Natural killer cell treated with Interleukin-12 subunit alpha and Interleukin-12 subunit beta and Interleukin-15 and Interleukin-18, amount 100 ng/mL, for 72 hours (primary cell): ENCODE measurements around the gene KLHL35. TPM values are rescaled to one million over a fixed set of nuclear protein-coding genes. Genes with fewer than 3 reads are reported as not detected.
"Not testable (repeated sequence)": the region's sequence is repeated elsewhere in the genome, so short reads cannot be mapped to it uniquely, and the experiment has no call there.

Source experiments
- ATAC-seq, 2 donors: fragments of 150-1000 bp; cut with Tn5 transposase in 1 of 2; sonication (Bioruptor Pico), chemical (Tn5 transposase) in 1 of 2; 2 replicates each; pipeline ENCODE4 v1.10.0; 2021
- DNase-seq: peaks from one replicate; pipeline ENCODE4 v3.0.0; 2022; ENCODE audit warnings: low spot score
- H3K27ac Mint-ChIP-seq, 2 donors: 1 replicate in 1 of 2; 2 replicates in 1 of 2; pipeline ENCODE4 v1.8.0; 2022; ENCODE audit warnings: mixed read lengths in 2 of 2, mild to moderate bottlenecking in 1 of 2, moderate library complexity in 1 of 2
- H3K27me3 Mint-ChIP-seq, 2 donors: 1 replicate in 1 of 2; 2 replicates in 1 of 2; pipeline ENCODE4 v1.8.0; 2022; ENCODE audit warnings: mixed read lengths in 2 of 2
- H3K36me3 Mint-ChIP-seq: one replicate; pipeline ENCODE4 v1.8.0; 2022; ENCODE audit warnings: mixed read lengths
- H3K4me1 Mint-ChIP-seq, 2 donors: 1 replicate in 1 of 2; 2 replicates in 1 of 2; pipeline ENCODE4 v1.8.0; 2022; ENCODE audit warnings: low read depth in 2 of 2, mixed read lengths in 2 of 2, mild to moderate bottlenecking in 1 of 2
- H3K4me3 Mint-ChIP-seq: one replicate; pipeline ENCODE4 v1.8.0; 2022; ENCODE audit warnings: mixed read lengths
- H3K9me3 Mint-ChIP-seq: 2 replicates; pipeline ENCODE4 v1.8.0; 2022; ENCODE audit warnings: mixed read lengths
- total RNA-seq, 2 donors: library from RNA; stranded (reverse); gene quantifications; one replicate each; pipeline ENCODE4 v1.2.3, GENCODE V29; 2022

The KLHL35 gene
- total RNA-seq, 2 donors from 2014 or later, result 0.62 to 1.5 TPM

DNA sequence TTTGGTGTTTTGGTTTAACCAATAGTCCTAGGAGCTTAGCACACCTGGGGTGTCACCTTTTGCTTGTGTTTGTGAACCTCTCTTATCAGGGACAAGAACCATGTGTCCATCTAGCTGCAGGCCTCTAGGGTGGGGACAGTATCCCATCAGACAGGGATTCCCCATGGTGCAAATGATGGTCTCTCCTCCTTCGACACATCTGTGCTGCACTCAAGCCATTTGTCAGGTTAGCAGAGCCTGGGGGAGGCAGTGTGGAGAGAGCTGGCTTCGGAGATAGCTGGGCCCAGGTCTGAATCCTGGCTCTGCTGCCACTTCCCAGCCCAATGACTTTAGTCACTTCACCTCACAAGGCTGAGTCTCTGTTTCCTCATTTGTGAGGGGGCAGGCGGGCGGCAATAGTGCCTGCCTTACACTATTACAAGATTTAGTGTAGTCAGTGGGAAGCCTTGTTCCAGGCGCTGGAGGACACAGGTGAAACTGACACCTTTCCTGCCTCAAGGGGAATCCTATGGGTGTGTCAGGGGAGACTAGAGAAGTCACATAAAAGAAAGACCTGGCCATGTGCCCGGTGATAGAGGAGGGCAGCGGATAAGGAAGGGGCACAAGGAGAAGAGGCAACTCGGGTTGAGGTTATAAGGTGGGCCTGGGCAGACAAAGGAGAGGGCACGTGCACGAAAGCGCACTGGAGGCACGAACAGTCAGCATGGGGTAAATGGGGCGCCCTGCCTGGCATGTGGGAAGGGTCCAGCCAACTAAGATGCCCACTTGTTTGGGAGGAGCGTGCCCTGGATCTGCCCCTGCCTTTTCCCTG, 12.6 kb downstream of the KLHL35 start:
- Mint-ChIP-seq H3K4me1 (no peaks in the 10 kb centered on the region), H3K27ac (no peak overlapping the region), H3K4me3 (no peak overlapping the region), H3K9me3 (no peaks in the 10 kb centered on the region), H3K36me3 (no peaks in the 10 kb centered on the region), H3K27me3 (no peaks in the 10 kb centered on the region)
- DNase-seq, result no peak
- no peak for ATAC-seq

DNA sequence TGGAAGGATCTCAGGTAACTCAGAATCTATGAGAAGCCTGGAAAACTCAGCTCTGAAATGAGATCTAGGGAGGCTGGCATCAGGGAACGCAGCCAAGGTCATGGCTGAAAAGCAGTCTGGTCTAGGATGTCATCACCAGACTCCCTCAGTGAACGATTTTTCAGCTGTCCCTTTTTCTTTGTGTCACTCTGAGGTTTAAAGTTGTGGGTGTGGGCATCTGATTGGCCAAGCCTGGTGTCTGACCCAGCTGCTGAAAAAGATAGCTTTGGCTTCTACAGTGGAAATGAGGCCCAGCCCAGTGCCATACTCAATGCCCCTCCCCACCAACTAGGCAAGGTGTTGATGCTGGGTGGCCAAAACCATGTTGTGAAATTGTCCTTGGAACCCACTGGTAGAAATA, 19.1 kb downstream of the KLHL35 start:
- ATAC-seq, result no peak
- Mint-ChIP-seq H3K4me3 (no peak overlapping the region), H3K27me3 (no peaks in the 10 kb centered on the region), H3K4me1 (peaks cover 0 to 8% of the 10 kb centered on the region in 2 donors), H3K9me3 (no peaks in the 10 kb centered on the region), H3K36me3 (no peaks in the 10 kb centered on the region), H3K27ac (no peak overlapping the region)
- DNase-seq, result no peak

DNA sequence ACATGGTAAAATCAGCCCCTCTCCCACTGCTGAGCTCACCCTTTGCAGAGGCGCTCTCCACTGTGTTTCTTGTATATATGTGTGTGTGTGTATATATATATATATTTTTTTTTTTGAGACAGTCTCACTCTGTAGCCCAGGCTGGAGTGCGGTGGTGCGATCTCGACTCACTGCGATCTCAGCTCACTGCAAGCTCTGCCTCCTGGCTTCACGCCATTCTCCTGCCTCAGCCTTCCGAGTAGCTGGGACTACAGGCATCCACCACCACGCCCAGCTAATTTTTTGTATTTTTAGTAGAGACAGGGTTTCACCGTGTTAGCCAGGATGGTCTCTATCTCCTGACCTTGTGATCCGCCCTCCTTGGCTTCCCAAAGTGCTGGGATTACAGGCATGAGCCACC, 19.9 kb downstream of the KLHL35 start:
- not testable (repeated sequence) for H3K4me3 Mint-ChIP-seq, ATAC-seq, H3K9me3 Mint-ChIP-seq, H3K27me3 Mint-ChIP-seq, H3K4me1 Mint-ChIP-seq, H3K27ac Mint-ChIP-seq, DNase-seq, H3K36me3 Mint-ChIP-seq

DNA sequence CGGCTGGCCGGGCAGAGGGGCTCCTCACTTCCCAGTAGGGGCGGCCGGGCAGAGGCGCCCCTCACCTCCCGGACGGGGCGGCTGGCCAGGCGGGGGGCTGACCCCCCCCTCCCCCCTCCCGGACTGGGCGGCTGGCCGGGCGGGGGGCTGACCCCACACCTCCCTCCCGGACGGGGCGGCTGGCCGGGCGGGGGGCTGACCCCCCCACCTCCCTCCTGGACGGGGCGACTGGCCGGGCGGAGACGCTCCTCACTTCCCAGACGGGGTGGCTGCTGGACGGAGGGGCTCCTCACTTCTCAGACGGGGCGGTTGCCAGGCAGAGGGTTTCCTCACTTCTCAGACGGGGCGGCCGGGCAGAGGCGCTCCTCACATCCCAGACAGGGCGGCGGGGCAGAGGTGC, 23.0 kb downstream of the KLHL35 start:
- ATAC-seq, DNase-seq, H3K4me3 Mint-ChIP-seq, H3K27me3 Mint-ChIP-seq, H3K9me3 Mint-ChIP-seq, H3K27ac Mint-ChIP-seq: not testable (repeated sequence)
- Mint-ChIP-seq H3K4me1 (peaks cover 7 to 27% of the 10 kb centered on the region in 2 donors), H3K36me3 (peaks cover 11% of the 10 kb centered on the region)

DNA sequence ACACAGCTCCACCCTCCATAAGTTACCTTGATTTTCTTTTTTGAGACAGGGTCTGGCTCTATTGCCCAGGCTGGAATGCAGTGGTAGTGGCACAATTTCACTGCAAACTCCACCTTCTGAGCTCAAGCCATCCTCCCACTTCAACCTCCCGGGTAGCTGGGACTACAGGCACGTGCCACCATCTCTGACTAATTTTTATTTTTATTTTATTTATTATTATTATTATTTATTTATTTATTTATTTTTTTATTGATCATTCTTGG, 24.1 kb downstream of the KLHL35 start:
- Mint-ChIP-seq H3K4me1 (peaks cover 13 to 34% of the 10 kb centered on the region in 2 donors), H3K4me3 (no peak overlapping the region), H3K27ac (no peak overlapping the region), H3K27me3 (no peaks in the 10 kb centered on the region), H3K36me3 (peaks cover 20% of the 10 kb centered on the region), H3K9me3 (no peaks in the 10 kb centered on the region)
- ATAC-seq, result peak in 1 of 2 donors; percentile 11
- DNase-seq, result no peak

GRCh38 chr11:75406338-75406777, 26.6 kb downstream of the KLHL35 start:
- Mint-ChIP-seq H3K27me3 (no peaks in the 10 kb centered on the region), H3K9me3 (no peaks in the 10 kb centered on the region), H3K27ac (no peak overlapping the region), H3K36me3 (peaks cover 45% of the 10 kb centered on the region), H3K4me3 (no peak overlapping the region), H3K4me1 (peaks cover 38 to 51% of the 10 kb centered on the region in 2 donors)
- DNase-seq (no peak), ATAC-seq (no peak)

- ATAC-seq (no peak), DNase-seq (no peak)
- Mint-ChIP-seq H3K9me3 (no peaks in the 10 kb centered on the region), H3K27ac (peak overlapping the region; percentile 85 to 96), H3K4me1 (peaks cover 48 to 66% of the 10 kb centered on the region in 2 donors), H3K27me3 (no peaks in the 10 kb centered on the region), H3K36me3 (peaks cover 60% of the 10 kb centered on the region), H3K4me3 (peak overlapping the region; percentile 97)
Observed at GRCh38 chr11:75403983-75404658, 28.9 kb downstream of the KLHL35 start.

DNA sequence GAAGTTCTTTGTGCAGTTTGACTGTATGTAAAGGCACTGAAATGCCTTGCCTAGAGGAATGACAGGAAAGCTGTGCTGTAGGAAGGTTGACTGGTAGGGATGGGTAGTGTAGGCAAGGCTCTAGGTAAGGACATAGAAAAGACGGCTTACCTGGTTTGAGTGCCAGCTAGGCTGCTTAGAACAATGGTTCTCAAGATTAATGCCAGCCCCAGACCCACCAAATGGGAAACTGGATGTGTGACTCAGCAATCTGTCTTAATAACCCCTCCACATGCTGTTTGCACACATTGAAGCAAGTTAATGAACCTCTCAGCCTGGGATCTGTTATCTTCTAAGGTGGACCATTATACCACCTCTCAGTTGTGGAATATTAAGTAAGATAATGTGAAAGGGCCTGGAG, 30.0 kb downstream of the KLHL35 start:
- peaks cover 47 to 66% of the 10 kb centered on the region in 2 donors for H3K4me1 Mint-ChIP-seq
- DNase-seq, result no peak
- H3K9me3 Mint-ChIP-seq, result no peaks in the 10 kb centered on the region
- no peaks in the 10 kb centered on the region for H3K27me3 Mint-ChIP-seq
- peak overlapping the region; percentile 85 to 96 for H3K27ac Mint-ChIP-seq
- H3K4me3 Mint-ChIP-seq, result peak overlapping the region; percentile 97
- H3K36me3 Mint-ChIP-seq, result peaks cover 58% of the 10 kb centered on the region
- ATAC-seq, result no peak

DNA sequence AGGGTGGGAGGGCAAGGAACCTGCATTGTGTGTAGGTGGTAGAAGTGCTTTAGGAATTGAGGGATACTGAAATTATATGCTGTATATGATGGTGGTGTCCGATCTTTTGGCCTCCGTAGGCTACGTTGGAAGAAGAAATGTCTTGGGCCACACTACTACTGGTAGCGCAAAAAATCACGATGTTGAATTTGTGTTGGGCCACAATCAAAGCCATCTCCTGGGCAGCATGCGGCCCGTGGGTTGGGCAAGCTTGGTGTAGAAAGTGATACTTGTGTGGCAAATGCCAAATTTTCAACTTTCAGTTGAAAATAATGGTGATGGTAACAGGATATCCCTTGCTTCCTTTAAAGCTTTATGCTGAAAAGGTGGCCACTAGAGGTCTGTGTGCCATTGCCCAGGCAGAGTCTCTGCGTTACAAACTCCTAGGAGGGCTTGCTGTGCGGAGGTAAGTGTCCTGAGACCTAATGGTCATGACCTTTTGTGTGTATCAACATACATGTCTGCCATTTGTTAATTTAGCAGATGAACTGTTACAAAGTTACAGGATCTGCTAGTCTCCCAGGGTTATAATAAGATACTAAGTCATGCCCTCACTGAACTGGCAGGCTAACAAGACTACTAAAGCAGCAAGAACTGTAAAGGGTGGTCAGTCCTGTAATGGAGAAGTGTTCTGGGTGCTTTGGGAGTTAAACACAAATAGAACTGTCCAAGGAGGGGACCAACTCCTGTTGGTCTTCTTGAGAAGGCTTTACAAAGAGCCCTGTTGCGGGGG, 30.8 kb downstream of the KLHL35 start:
- Mint-ChIP-seq H3K9me3 (no peaks in the 10 kb centered on the region), H3K4me1 (peaks cover 42 to 61% of the 10 kb centered on the region in 2 donors), H3K27ac (peak overlapping the region; percentile 85 to 96), H3K4me3 (peak overlapping the region; percentile 97), H3K36me3 (peaks cover 53% of the 10 kb centered on the region), H3K27me3 (no peaks in the 10 kb centered on the region)
- ATAC-seq (no peak), DNase-seq (no peak)

DNA sequence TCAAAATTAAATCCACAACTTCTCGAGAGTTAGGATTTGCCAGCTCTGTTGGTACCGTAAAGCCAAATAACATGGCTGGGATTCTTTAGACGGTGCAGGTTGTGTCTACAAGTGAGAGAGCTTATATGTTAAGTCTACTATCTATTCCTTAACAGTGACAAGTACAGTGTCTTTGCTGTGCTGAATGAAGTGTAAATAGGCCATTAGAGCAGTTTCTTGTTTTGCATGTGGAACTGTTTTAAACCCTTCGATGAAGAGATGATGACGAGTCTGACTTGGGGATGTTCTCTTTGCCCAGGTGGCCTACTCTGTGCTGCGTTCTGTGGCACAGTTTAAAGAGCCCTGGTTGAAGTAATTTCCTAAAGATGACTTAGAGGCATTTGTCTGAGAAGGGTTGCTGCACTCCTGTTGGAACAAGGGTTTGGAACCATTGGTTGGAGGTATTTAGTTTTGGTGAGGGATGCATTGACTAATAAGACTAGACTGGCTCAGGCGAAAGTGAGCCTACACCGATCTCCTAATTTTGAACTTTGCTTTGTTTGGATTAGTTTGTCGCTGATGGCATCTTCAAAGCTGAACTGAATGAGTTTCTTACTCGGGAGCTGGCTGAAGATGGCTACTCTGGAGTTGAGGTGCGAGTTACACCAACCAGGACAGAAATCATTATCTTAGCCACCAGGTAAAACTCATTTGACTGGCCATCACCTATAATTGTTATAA, 32.7 kb downstream of the KLHL35 start:
- Mint-ChIP-seq H3K27ac (peak overlapping the region; percentile 96 to 98), H3K4me1 (peaks cover 42 to 50% of the 10 kb centered on the region in 2 donors), H3K27me3 (peaks cover 3 to 8% of the 10 kb centered on the region in 2 donors), H3K4me3 (peak overlapping the region; percentile 97), H3K36me3 (peaks cover 53% of the 10 kb centered on the region), H3K9me3 (no peaks in the 10 kb centered on the region)
- peak in 1 of 2 donors; percentile 11 for ATAC-seq
- no peak for DNase-seq

DNA sequence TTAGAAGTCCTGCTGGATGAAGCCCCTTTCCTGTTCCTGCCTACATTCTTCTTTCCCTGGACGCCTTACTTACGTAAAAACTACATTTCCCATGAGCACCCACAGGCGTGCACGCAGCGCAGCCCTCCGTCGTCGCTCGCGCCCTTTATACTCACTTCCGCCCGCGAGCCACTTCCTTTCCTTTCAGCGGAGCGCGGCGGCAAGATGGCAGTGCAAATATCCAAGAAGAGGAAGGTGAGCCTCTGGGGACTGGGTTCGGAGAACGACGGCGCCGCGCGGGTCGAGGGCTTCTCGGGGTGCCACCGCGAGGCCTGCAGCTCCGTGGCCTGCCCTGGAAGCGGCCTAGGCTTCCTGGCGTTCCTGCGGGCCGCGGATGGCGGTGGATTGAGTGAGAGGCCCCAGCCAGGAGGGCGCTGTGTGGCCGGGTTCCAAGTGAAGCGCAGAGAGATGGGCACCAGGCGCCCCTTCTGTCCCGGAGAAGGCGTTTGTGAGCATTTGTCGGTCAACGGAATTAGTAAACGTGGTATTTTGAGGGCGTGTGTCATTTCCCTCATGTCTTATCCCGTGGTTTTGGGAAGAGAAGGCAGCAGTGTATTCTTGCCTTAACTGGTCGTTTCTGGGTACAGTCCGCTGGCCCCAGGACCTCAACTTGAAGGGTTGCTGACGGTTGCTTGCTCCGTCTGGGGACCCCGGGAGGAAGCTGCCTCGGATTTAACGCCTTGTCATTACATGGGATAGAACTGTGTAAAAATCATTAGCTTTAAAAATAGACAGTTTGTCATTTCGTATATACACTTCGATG, 33.5 kb downstream of the KLHL35 start, which contains the start of gene RPS3:
Gene RPS3, plus strand, starts transcription at position 175 of the 802 bp plus-strand sequence. Its CDS starts 30 bp downstream, at position 205.
- H3K9me3 Mint-ChIP-seq, result no peaks in the 10 kb centered on the region
- peak; percentile 95 to 99 for ATAC-seq
- H3K36me3 Mint-ChIP-seq, result peaks cover 47% of the 10 kb centered on the region
- peaks cover 3 to 9% of the 10 kb centered on the region in 2 donors for H3K27me3 Mint-ChIP-seq
- H3K4me3 Mint-ChIP-seq, result peak within 1 kb of the TSS; percentile 97
- DNase-seq, result peak; percentile 90
- H3K27ac Mint-ChIP-seq, result peak within 1 kb of the TSS; percentile 96 to 98
- peaks cover 42 to 47% of the 10 kb centered on the region in 2 donors for H3K4me1 Mint-ChIP-seq

DNA sequence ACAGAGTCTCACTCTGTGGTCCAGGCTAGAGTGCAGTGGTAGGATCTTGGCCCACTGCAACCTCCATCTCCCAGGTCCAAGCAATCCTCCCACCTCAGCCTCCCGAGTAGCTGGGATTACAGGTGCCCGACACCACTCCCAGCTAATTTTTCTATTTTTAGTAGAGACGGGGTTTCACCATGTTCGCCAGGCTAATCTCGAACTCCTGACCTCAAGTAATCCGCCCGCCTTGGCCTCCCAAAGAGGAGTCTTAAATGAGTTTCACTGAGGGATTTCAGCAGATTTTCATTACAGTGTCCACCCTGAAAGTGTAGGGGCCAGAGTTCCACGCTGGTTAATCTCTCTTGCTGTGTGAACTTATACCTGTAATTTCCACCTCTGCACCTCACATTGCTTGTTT, 34.1 kb downstream of the KLHL35 start:
- no peak for ATAC-seq
- peak overlapping the region; percentile 97 for H3K4me3 Mint-ChIP-seq
- peaks cover 35 to 41% of the 10 kb centered on the region in 2 donors for H3K4me1 Mint-ChIP-seq
- peaks cover 40% of the 10 kb centered on the region for H3K36me3 Mint-ChIP-seq
- H3K27me3 Mint-ChIP-seq, result peaks cover 3 to 9% of the 10 kb centered on the region in 2 donors
- H3K9me3 Mint-ChIP-seq, result no peaks in the 10 kb centered on the region
- no peak for DNase-seq
- peak overlapping the region; percentile 96 to 98 for H3K27ac Mint-ChIP-seq
